SK-N-SH treated with all-trans-retinoic acid at 6 μM for 48 hours (cell line): ENCODE measurements around the gene KLF12.

ENCODE experiments used
- ARNTL ChIP-seq: fragments of 450-650 bp; formaldehyde crosslinking; IDR thresholded peaks from 2 replicates; pipeline ENCODE4 v1.5.0; 2020; ENCODE audit warnings: low read depth, mild to moderate bottlenecking, moderate library complexity, borderline replicate concordance
- BACH2 ChIP-seq: fragments of 250-450 bp; sonication (Bioruptor Pico); IDR thresholded peaks from 2 replicates; pipeline ENCODE4 v1.9.0; 2021; ENCODE audit warnings: mild to moderate bottlenecking, borderline replicate concordance
- CREB5 ChIP-seq: fragments of 250-450 bp; sonication (Bioruptor Pico); IDR thresholded peaks from 2 replicates; pipeline ENCODE4 v1.5.1; 2020; ENCODE audit warnings: low read depth, mild to moderate bottlenecking, moderate library complexity
- CSRNP3 ChIP-seq: fragments of 250-450 bp; sonication (Bioruptor Pico); IDR thresholded peaks from 2 replicates; pipeline ENCODE4 v1.5.1; 2021; ENCODE audit warnings: mild to moderate bottlenecking, moderate library complexity
- ISL1 ChIP-seq: fragments of 250-450 bp; sonication (Bioruptor Pico); IDR thresholded peaks from 2 replicates; pipeline ENCODE4 v2.1.2; 2022; ENCODE audit warnings: mild to moderate bottlenecking, moderate library complexity
- PATZ1 ChIP-seq: fragments of 250-450 bp; sonication (Bioruptor Pico); IDR thresholded peaks from 2 replicates; pipeline ENCODE4 v1.8.0; 2020; ENCODE audit warnings: mild to moderate bottlenecking, moderate library complexity, borderline replicate concordance
- RARB ChIP-seq: fragments of 250-450 bp; sonication (Bioruptor Pico); IDR thresholded peaks from 2 replicates; pipeline ENCODE4 v1.8.0; 2021; ENCODE audit warnings: mild to moderate bottlenecking, moderate library complexity
- SNAI2 ChIP-seq: fragments of 250-450 bp; sonication (Bioruptor Pico); IDR thresholded peaks from 2 replicates; pipeline ENCODE4 v1.5.0; 2020; ENCODE audit warnings: mild to moderate bottlenecking, moderate library complexity
- TCF4 ChIP-seq: fragments of 250-450 bp; sonication (Bioruptor Pico); IDR thresholded peaks from 2 replicates; pipeline ENCODE4 v1.8.0; 2021; ENCODE audit warnings: mild to moderate bottlenecking, moderate library complexity, borderline replicate concordance
- ZC3H10 ChIP-seq: fragments of 250-450 bp; sonication (Bioruptor Pico); IDR thresholded peaks from 2 replicates; pipeline ENCODE4 v1.5.1; 2021; ENCODE audit warnings: mild to moderate bottlenecking, moderate library complexity
- ZFP30 ChIP-seq: fragments of 450-650 bp; formaldehyde crosslinking; IDR thresholded peaks from 2 replicates; pipeline ENCODE4 v1.5.0; 2022; ENCODE audit warnings: mild to moderate bottlenecking, moderate library complexity

GRCh38 chr13:74151859-74152258 lies 17.7 kb upstream of the KLF12 start:
- TF ChIP-seq CREB5 (no peak), TCF4 (no peak), CSRNP3 (CRISPR knock-in tag) (no peak), SNAI2 (CRISPR knock-in tag) (no peak), PATZ1 (CRISPR knock-in tag) (no peak), ARNTL (CRISPR knock-in tag) (no peak), ZFP30 (CRISPR knock-in tag) (no peak), ISL1 (CRISPR knock-in tag) (no peak), BACH2 (no peak), ZC3H10 (CRISPR knock-in tag) (no peak), RARB (CRISPR knock-in tag) (no peak)
